IPS-15b (cell line): Measurements from ENCODE around the gene EEFSEC.

Source experiments
- H3K27me3 ChIP-seq: one replicate; pipeline ENCODE4 v1.6.1; 2013; ENCODE audit warnings: low read length; ENCODE audit not compliant: control insufficient read depth, insufficient read depth
- H3K36me3 ChIP-seq: one replicate; pipeline ENCODE4 v1.6.1; 2013; ENCODE audit warnings: low read length; ENCODE audit not compliant: control insufficient read depth, insufficient read depth
- H3K4me1 ChIP-seq: one replicate; pipeline ENCODE4 v1.6.1; 2013; ENCODE audit warnings: mild to moderate bottlenecking, low read length; ENCODE audit not compliant: control insufficient read depth, insufficient read depth
- H3K4me3 ChIP-seq: one replicate; pipeline ENCODE4 v1.5.1; 2013; ENCODE audit warnings: low read depth, low read length
- H3K9ac ChIP-seq: one replicate; pipeline ENCODE4 v1.6.1; 2013; ENCODE audit warnings: low read depth, mild to moderate bottlenecking, low read length
- H3K9me3 ChIP-seq: one replicate; pipeline ENCODE4 v1.6.1; 2013; ENCODE audit warnings: mild to moderate bottlenecking, low read length; ENCODE audit not compliant: control insufficient read depth, insufficient read depth

Gene EEFSEC

DNA sequence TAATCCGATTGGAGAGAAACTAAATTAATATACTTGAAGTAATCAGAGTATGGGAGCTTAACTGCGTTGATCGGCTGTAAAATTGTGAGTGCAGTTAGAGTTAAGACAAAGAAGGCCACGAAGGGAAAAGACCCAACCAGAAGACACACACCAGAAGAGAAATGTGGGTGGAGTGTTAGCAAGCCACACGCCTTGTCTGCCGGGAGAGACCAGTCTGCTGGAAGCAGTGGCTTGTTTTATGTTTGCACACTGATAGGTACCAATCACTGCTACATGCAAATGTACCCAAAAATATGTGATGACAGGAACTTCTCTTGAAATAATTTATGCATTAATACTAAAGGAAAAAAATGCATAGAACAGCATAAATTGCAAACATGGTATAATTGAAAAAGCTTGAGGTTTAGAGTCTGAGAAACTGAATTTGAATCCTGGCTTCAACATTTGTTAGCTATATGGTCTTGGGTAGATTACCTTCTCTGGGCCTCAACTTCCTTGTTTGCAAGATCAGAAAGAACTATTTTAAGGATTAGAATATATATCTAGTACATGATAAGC lies 23.1 kb downstream of the EEFSEC start:
- H3K36me3 ChIP-seq: no peaks in the 10 kb centered on the region
- no peaks in the 10 kb centered on the region for H3K9me3 ChIP-seq
- H3K9ac ChIP-seq: no peak overlapping the region
- H3K4me1 ChIP-seq: peaks cover 31% of the 10 kb centered on the region
- no peak overlapping the region for H3K4me3 ChIP-seq
- no peaks in the 10 kb centered on the region for H3K27me3 ChIP-seq

GRCh38 chr3:128177865-128178264 lies 24.6 kb downstream of the EEFSEC start:
- H3K4me1 ChIP-seq: peaks cover 31% of the 10 kb centered on the region
- no peaks in the 10 kb centered on the region for H3K9me3 ChIP-seq
- no peak overlapping the region for H3K4me3 ChIP-seq
- H3K9ac ChIP-seq: no peak overlapping the region
- H3K36me3 ChIP-seq: no peaks in the 10 kb centered on the region
- H3K27me3 ChIP-seq: no peaks in the 10 kb centered on the region

DNA sequence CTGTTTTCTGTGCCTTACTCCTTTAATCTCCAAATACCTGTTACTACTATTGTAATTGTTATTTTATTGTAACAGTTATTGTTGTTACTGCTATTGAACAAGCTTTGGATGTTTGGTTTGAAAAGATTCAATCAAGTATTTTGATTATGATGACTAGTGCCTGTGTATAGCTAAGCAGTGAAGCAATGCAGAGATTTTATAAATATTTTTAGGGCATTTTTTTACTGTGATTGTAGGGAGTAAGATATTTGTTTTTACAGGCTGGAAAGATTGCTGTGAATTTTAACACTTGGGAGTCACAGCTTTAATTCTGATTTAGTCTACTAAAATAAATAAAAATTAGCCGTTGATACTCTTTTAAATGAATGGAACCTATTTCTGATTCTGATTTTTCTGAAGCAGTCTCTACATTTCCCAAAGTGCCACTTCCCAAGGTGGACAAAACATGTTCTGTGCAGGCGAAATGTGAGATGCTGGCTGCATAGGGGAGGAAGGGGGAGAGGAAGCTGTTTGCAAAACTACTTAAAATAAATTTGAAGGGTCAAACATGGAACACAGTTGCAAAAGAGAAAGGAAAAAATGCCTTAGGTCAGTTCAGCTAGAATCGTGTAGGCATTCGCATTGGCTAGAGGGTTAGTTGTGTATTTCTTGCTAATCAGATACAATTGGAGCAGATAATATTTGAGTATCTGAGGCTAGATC lies 25.7 kb downstream of the EEFSEC start:
- H3K4me3 ChIP-seq: no peak overlapping the region
- no peaks in the 10 kb centered on the region for H3K36me3 ChIP-seq
- H3K4me1 ChIP-seq: peaks cover 31% of the 10 kb centered on the region
- no peak overlapping the region for H3K9ac ChIP-seq
- no peaks in the 10 kb centered on the region for H3K27me3 ChIP-seq
- H3K9me3 ChIP-seq: no peaks in the 10 kb centered on the region

DNA sequence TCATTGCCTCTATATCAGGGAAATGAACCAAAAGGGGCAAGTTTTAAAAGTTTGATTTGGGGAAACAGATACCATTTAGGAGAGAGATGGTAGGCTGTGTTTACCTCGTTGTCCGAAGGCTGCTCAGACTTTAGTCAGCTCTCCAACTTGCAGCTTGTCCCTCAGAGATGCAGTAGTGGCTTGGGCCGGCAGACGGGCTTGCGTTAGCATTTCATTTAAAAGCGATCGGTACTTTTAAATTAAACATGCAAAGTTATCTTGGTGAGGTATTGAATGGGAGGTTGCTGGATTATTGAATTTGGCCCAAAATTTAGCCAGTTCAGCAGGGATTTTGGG lies 26.2 kb downstream of the EEFSEC start:
- Histone ChIP-seq H3K36me3 (no peaks in the 10 kb centered on the region), H3K27me3 (no peaks in the 10 kb centered on the region), H3K4me1 (peaks cover 29% of the 10 kb centered on the region), H3K9me3 (no peaks in the 10 kb centered on the region), H3K9ac (no peak overlapping the region), H3K4me3 (no peak overlapping the region)

DNA sequence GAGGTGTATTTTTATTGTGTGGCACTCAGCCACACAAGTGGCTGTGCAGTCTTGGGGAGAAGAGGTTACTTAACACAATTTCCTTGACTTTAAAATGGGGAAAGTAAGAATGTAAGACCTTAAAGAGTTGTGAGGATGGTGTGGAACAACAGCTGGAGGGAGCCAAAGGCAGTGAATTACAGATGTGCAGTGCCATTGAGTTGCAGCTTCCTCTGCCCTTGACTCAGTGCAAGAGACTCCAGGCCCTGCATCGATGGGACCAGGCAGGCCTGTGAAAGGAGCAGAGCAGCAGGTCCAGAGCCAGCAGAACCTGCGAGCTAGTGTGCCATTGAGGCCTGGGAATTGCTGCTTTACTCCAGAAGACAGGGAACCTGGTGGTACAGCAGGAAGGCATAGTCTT lies 27.2 kb downstream of the EEFSEC start:
- H3K9me3 ChIP-seq: no peaks in the 10 kb centered on the region
- H3K27me3 ChIP-seq: no peaks in the 10 kb centered on the region
- H3K9ac ChIP-seq: no peak overlapping the region
- no peaks in the 10 kb centered on the region for H3K36me3 ChIP-seq
- H3K4me1 ChIP-seq: peaks cover 19% of the 10 kb centered on the region
- no peak overlapping the region for H3K4me3 ChIP-seq

- Histone ChIP-seq H3K9ac (no peak overlapping the region), H3K27me3 (no peaks in the 10 kb centered on the region), H3K4me1 (peaks cover 19% of the 10 kb centered on the region), H3K36me3 (no peaks in the 10 kb centered on the region), H3K4me3 (no peak overlapping the region), H3K9me3 (no peaks in the 10 kb centered on the region)
Observed at GRCh38 chr3:128180913-128181312, 27.6 kb downstream of the EEFSEC start.

- Histone ChIP-seq H3K4me3 (no peak overlapping the region), H3K27me3 (no peaks in the 10 kb centered on the region), H3K36me3 (no peaks in the 10 kb centered on the region), H3K9me3 (no peaks in the 10 kb centered on the region), H3K9ac (no peak overlapping the region), H3K4me1 (peaks cover 15% of the 10 kb centered on the region)
Observed at GRCh38 chr3:128182656-128183055, 29.4 kb downstream of the EEFSEC start.

- Histone ChIP-seq H3K27me3 (no peaks in the 10 kb centered on the region), H3K4me1 (no peaks in the 10 kb centered on the region), H3K36me3 (no peaks in the 10 kb centered on the region), H3K4me3 (no peak overlapping the region), H3K9ac (no peak overlapping the region), H3K9me3 (no peaks in the 10 kb centered on the region)
Observed at GRCh38 chr3:128185630-128186447, 32.6 kb downstream of the EEFSEC start.

- no peaks in the 10 kb centered on the region for H3K4me1 ChIP-seq
- H3K36me3 ChIP-seq: no peaks in the 10 kb centered on the region
- no peaks in the 10 kb centered on the region for H3K9me3 ChIP-seq
- H3K9ac ChIP-seq: no peak overlapping the region
- H3K27me3 ChIP-seq: no peaks in the 10 kb centered on the region
- no peak overlapping the region for H3K4me3 ChIP-seq
Observed at GRCh38 chr3:128187495-128187894, 34.2 kb downstream of the EEFSEC start.

- Histone ChIP-seq H3K9ac (no peak overlapping the region), H3K27me3 (no peaks in the 10 kb centered on the region)
Observed at GRCh38 chr3:128188326-128188725, 35.0 kb downstream of the EEFSEC start.

DNA sequence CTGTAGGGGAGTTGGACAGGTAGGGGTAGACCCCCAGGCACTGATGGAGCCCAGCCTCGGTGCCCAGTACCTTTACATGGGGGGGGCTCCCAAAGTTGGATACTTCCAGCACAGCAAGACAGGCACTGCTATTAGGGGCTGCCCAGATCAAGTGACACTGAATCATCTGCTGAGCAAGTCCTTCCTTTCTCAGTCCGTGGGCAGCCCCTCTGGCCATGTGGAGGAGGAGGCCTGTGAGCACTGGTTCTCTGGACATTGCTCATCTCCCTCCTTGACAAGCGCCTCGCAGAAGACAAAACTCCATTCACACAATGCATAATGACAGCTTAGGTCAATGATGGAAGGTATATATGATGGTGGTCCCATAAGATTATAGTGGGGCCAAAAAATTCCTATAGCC lies 35.7 kb downstream of the EEFSEC start:
- H3K9ac ChIP-seq: no peak overlapping the region
- H3K36me3 ChIP-seq: no peaks in the 10 kb centered on the region
- no peaks in the 10 kb centered on the region for H3K27me3 ChIP-seq
- H3K4me3 ChIP-seq: no peak overlapping the region
- H3K9me3 ChIP-seq: no peaks in the 10 kb centered on the region
- H3K4me1 ChIP-seq: no peaks in the 10 kb centered on the region

More at GRCh38 chr3:128188326-128188725, 35.0 kb downstream of the EEFSEC start:
- Histone ChIP-seq H3K9me3 (no peaks in the 10 kb centered on the region), H3K36me3 (no peaks in the 10 kb centered on the region), H3K4me3 (no peak overlapping the region), H3K4me1 (no peaks in the 10 kb centered on the region)

- H3K4me3 ChIP-seq: no peak overlapping the region
- no peaks in the 10 kb centered on the region for H3K27me3 ChIP-seq
Observed at GRCh38 chr3:128190501-128190900, 37.2 kb downstream of the EEFSEC start.

More at GRCh38 chr3:128190501-128190900, 37.2 kb downstream of the EEFSEC start:
- no peaks in the 10 kb centered on the region for H3K4me1 ChIP-seq
- H3K9ac ChIP-seq: no peak overlapping the region
- H3K36me3 ChIP-seq: no peaks in the 10 kb centered on the region
- H3K9me3 ChIP-seq: no peaks in the 10 kb centered on the region
